ENCODE results near the gene HSPB6. TPM values are rescaled to one million over a fixed set of nuclear protein-coding genes. Genes with fewer than 3 reads are reported as not detected.

Gene HSPB6
- polyA plus RNA-seq, 1 donor (not counting 4 experiments of a cell fraction or from before 2014, with no cell fraction given): not detected

- H3K9me3 ChIP-seq (ENCODE audit: control insufficient read depth, low read depth, low read length): no peaks in the 10 kb centered on the region
- no peaks in the 10 kb centered on the region for H3K27me3 ChIP-seq (ENCODE audit: control insufficient read depth, extremely low read depth, insufficient read depth, low read length)
- no peak overlapping the region for H3K4me3 ChIP-seq (ENCODE audit: control insufficient read depth in 2 of 3, extremely low read depth in 1 of 3, insufficient read depth in 2 of 3, low read depth in 1 of 3, low read length in 3 of 3)
- no peaks in the 10 kb centered on the region for H3K79me2 ChIP-seq (ENCODE audit: control insufficient read depth, insufficient read depth, low read length)
- H3K9ac ChIP-seq (ENCODE audit: control insufficient read depth, extremely low read depth, insufficient read depth, low read length): no peak overlapping the region
- H3K36me3 ChIP-seq (ENCODE audit: control insufficient read depth in 2 of 2, extremely low read depth in 1 of 2, insufficient read depth in 2 of 2, low read length in 2 of 2): no peaks in the 10 kb centered on the region
- H4K20me1 ChIP-seq (ENCODE audit: control insufficient read depth, extremely low read depth, insufficient read depth, low read length): no peaks in the 10 kb centered on the region
- H3K27ac ChIP-seq (ENCODE audit: control insufficient read depth, insufficient read depth, low read length): no peak overlapping the region
- H3K9me1 ChIP-seq (ENCODE audit: control insufficient read depth, extremely low read depth, insufficient read depth, low read length): no peaks in the 10 kb centered on the region
- H3K4me2 ChIP-seq (ENCODE audit: control insufficient read depth, extremely low read depth, insufficient read depth, low read depth, low read length): no peak overlapping the region
- no peak for DNase-seq (ENCODE audit: low read depth, low spot score)
- H3K4me1 ChIP-seq (ENCODE audit: control insufficient read depth, extremely low read depth, insufficient read depth, low read length): peaks cover 6% of the 10 kb centered on the region
- no peak for FAIRE-seq
- TF ChIP-seq CTCF (optimal IDR thresholded peaks at IDR 0.05 in 1 of 3, IDR thresholded peaks at IDR 0.05 in 1 of 3, conservative IDR thresholded peaks at IDR 0.05 in 1 of 3; ENCODE audit: extremely low read depth in 1 of 3, insufficient read depth in 2 of 3, low read length in 3 of 3): no peak
- TF ChIP-seq EZH2 (IDR thresholded peaks at IDR 0.05; ENCODE audit: low read length): no peak
- dilution Hi-C loops (cut with MboI; ENCODE audit: extremely low pct_ligation_motif_present, low sequenced_read_pairs): no loop called here
- H2AFZ ChIP-seq (ENCODE audit: control insufficient read depth, low read length): no peak overlapping the region
Measured at GRCh38 chr19:35708391-35708790, 48.4 kb downstream of the HSPB6 start.

Other genes starting within 250 kb of the HSPB6 start
- gene DMKN, start 243.4 kb downstream of the HSPB6 start, polyA plus RNA-seq: 235 to 251 TPM (median 238 TPM) in 3 replicates
- gene SBSN, start 228.7 kb downstream of the HSPB6 start, polyA plus RNA-seq: 28.8 to 59.0 TPM (median 49.0 TPM) in 3 replicates
- gene GAPDHS, start 223.6 kb downstream of the HSPB6 start, polyA plus RNA-seq: 0.08 TPM in 1 of 3 replicates, not detected in the others
- 130 to 206 TPM (median 134 TPM) in 3 replicates for gene TMEM147, start 211.4 kb downstream of the HSPB6 start, polyA plus RNA-seq
- gene ATP4A, start 193.4 kb downstream of the HSPB6 start, polyA plus RNA-seq: not detected in 3 replicates
- not detected in 3 replicates for gene PMIS2, start 170.9 kb downstream of the HSPB6 start, polyA plus RNA-seq
- gene HAUS5, start 144.3 kb downstream of the HSPB6 start, polyA plus RNA-seq: 3.1 to 3.7 TPM (median 3.5 TPM) in 3 replicates
- 29.8 to 40.8 TPM (median 30.4 TPM) in 3 replicates for gene RBM42, start 128.0 kb downstream of the HSPB6 start, polyA plus RNA-seq
- gene ETV2, start 115.3 kb downstream of the HSPB6 start, polyA plus RNA-seq: 0.14 to 0.99 TPM (median 0.43 TPM) in 3 replicates
- gene COX6B1, start 108.7 kb downstream of the HSPB6 start, polyA plus RNA-seq: 509 to 705 TPM (median 560 TPM) in 3 replicates
- 0.05 to 0.15 TPM (median 0.09 TPM) in 3 replicates for gene UPK1A, start 90.5 kb downstream of the HSPB6 start, polyA plus RNA-seq
- gene ZBTB32, start 52.5 kb downstream of the HSPB6 start, polyA plus RNA-seq: not detected in 3 replicates
- 7.7 to 16.7 TPM (median 8.8 TPM) in 3 replicates for gene KMT2B, start 39.0 kb downstream of the HSPB6 start, polyA plus RNA-seq
- 0.27 to 1.2 TPM (median 0.34 TPM) in 3 replicates for gene IGFLR1, start 14.6 kb downstream of the HSPB6 start, polyA plus RNA-seq
- gene U2AF1L4, start 11.6 kb downstream of the HSPB6 start, polyA plus RNA-seq: 8.9 to 14.7 TPM (median 11.4 TPM) in 3 replicates
- gene PSENEN, start 11.4 kb downstream of the HSPB6 start, polyA plus RNA-seq: 36.2 to 53.8 TPM (median 49.7 TPM) in 3 replicates
- 6.7 to 11.8 TPM (median 9.2 TPM) in 3 replicates for gene LIN37, start 8.5 kb downstream of the HSPB6 start, polyA plus RNA-seq
- gene PROSER3, start 1.1 kb upstream of the HSPB6 start, polyA plus RNA-seq: 5.3 to 15.5 TPM (median 5.5 TPM) in 3 replicates
- gene ARHGAP33, start 18.5 kb upstream of the HSPB6 start, polyA plus RNA-seq: 0.23 to 0.93 TPM (median 0.49 TPM) in 3 replicates
- not detected in 3 replicates for gene PRODH2, start 55.8 kb upstream of the HSPB6 start, polyA plus RNA-seq
- not detected in 3 replicates for gene NPHS1, start 95.5 kb upstream of the HSPB6 start, polyA plus RNA-seq
- 0.02 TPM in 1 of 3 replicates, not detected in the others for gene KIRREL2, start 99.9 kb upstream of the HSPB6 start, polyA plus RNA-seq
- 0.50 to 0.95 TPM (median 0.66 TPM) in 3 replicates for gene APLP1, start 111.5 kb upstream of the HSPB6 start, polyA plus RNA-seq
- gene NFKBID, start 143.5 kb upstream of the HSPB6 start, polyA plus RNA-seq: 3.9 to 6.0 TPM (median 5.0 TPM) in 3 replicates
- 0.19 to 0.30 TPM (median 0.25 TPM) in 3 replicates for gene HCST, start 145.5 kb upstream of the HSPB6 start, polyA plus RNA-seq
- not detected in 3 replicates for gene TYROBP, start 151.3 kb upstream of the HSPB6 start, polyA plus RNA-seq
- gene LRFN3, start 179.3 kb upstream of the HSPB6 start, polyA plus RNA-seq: 0.73 to 6.1 TPM (median 0.90 TPM) in 3 replicates
- gene SDHAF1, start 238.2 kb upstream of the HSPB6 start, polyA plus RNA-seq: 7.3 to 11.9 TPM (median 8.0 TPM) in 3 replicates